Activated CD4-positive, CD25-positive, alpha-beta regulatory T cell treated with anti-CD3 and anti-CD28 coated beads, Interleukin-2, amount 50 U/mL, for 72 hours (primary cell): ENCODE results near the gene LMBR1.
"Not testable (repeated sequence)": the region's sequence is repeated elsewhere in the genome, so short reads cannot be mapped to it uniquely, and the experiment has no call there.

ENCODE experiments used
- DNase-seq: peaks from one replicate; pipeline ENCODE4 v3.0.0; 2021

The LMBR1 gene

DNA sequence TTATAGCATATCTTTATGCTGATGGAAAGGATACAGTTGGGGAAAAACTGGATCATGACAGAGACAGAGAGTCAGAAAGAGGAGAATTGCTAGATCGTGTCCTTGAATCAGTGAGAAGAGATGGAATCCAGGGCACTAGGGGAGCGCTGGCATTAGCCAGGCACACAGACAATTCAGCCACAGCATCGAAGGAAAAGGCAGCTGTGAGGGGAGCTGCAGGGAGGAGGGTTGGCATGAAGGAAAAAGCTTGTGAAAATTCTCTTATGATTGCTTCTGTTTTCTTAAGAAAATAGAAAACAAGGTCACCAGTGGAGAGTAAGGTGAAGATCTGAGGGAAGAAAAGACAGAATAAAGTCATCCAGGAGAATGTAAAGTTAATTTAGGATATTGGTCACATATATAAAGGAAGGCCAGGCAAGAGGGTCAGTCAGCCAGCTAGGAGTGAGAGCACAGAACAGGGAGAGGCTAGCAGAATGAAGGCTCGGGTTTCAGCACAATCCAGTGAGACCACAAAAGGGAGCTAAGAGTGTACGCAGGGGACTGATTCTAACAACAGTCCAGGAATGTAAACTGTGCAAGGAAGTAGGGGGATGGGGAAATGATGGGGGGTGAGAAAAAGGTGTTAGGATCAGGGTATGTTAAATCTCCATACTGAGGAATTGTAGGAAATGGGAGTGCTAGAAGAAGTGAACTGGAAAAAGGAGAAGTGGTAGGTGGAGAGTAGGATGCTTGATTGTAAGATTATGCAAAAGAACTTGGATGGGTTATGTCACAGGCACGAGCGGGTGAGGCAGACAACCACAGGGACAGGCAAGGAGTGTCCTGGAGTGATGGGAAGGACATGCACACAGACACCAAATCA, 140.4 kb downstream of the LMBR1 start:
- DNase-seq = no peak

GRCh38 chr7:156751319-156751718, 141.7 kb downstream of the LMBR1 start:
- no peak for DNase-seq

DNA sequence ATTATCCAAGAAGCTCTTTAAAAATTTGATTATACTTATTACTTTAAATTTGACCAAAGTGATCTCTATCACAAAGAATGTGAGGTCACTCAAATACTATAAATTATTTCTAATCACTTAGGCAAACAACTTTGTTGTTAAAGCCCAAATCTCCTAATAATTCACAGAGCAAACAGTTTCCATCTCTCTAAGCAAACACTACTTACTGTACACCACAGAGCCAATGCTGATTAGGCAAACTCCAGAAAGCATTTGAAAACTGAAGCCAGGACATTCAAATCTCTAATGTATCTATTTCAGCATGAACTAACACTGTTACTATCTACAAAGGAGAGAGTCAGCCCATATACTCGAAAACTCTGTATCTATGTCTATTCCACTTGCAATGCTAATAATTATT, 145.3 kb downstream of the LMBR1 start:
- DNase-seq = no peak

DNA sequence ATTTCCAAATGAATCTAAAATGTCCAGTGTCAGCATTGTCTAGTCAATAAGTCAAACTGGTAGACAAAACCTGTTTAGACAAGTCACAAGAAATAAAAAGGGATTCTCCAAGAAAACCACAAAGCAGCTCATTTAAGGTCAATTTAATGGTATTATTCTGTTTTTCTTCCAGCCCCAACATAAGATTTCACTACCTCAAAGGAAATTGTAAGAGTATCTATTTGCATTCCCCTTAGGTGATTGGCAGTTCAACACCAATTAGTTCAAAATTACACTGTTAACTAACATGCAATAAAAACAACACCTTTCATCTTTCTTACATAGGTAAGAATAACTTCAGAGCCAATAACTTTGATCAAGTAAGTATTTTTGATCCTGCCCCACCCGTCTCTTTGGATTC, 146.1 kb downstream of the LMBR1 start:
- no peak for DNase-seq

DNA sequence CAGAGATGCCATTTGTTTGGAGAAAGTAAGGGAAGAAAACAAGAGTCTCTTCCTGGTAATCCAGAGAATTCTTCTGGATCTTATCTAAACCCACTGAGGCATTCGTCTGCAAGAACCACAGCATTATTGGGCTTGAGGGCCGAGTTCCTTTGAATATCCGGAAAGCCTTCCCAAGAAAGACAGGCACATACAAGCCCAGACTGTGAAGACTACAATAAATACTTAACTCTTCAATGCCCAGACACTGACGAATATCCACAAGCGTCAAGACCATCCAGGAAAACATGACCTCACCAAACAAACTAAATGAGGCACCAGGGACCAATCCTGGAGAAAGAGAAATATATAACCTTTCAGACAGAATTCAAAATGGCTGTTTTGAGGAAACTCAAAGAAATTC, 153.4 kb downstream of the LMBR1 start:
- DNase-seq = no peak

- DNase-seq = no peak
These were observed 157.1 kb downstream of the LMBR1 start for GRCh38 chr7:156735851-156736250.

DNA sequence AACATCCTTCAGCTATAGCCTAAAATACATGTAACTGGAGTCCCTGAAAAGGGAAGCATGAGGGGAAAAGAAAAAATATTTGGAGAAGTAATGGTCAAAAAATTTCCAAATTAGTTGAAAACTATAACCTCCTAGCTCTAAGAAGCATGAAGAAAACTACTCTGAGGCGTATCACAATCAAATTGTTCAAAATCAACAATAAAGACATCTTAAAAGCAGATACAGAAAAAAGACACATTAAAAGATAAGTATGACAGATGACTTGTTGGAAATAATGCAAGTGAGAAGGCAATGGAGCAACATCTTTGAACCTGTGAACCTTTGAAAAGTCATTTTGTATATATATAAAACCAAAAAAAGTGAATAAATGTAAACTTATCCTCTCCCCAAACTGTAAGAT, 159.3 kb downstream of the LMBR1 start:
- no peak for DNase-seq

GRCh38 chr7:156732091-156732625, 160.8 kb downstream of the LMBR1 start:
- no peak for DNase-seq

DNA sequence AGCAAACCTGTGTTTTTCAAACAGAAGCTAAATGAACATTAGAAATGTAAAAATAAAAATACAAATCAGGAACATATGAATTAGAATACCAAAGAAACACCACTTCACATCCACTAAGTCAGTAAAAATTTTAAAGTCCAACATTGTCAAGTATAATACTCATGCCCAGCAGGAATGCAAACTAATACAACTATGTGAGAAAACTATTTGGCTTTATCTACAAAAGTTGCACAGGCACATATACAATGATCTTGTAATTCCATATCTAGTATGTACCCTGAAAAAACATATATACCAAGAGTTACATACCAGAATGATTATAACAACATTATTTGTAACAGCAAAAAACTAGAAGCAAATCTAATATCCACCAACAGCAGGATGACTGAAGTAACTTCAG, 161.3 kb downstream of the LMBR1 start:
- DNase-seq = no peak

GRCh38 chr7:156725936-156726335, 167.0 kb downstream of the LMBR1 start:
- DNase-seq = no peak

DNA sequence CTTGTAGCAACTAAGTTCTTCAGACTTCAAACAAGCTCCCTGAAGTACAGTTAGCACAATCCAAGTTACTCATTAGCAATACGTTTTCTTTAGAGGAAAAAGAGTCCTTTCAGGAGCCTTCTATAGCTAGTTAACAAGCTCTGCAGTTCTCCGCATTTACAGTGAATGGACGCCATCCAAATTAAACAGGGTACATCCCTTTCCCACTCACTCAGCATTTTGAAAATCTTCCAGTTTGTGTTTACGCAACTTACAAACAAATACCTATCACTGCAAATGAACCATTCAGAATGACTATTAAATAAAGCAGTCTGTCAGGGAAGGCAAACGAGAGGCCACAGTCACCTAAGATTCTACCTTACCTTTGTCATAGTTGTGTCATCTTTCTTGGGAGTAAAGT, 167.9 kb downstream of the LMBR1 start:
- DNase-seq = no peak

DNA sequence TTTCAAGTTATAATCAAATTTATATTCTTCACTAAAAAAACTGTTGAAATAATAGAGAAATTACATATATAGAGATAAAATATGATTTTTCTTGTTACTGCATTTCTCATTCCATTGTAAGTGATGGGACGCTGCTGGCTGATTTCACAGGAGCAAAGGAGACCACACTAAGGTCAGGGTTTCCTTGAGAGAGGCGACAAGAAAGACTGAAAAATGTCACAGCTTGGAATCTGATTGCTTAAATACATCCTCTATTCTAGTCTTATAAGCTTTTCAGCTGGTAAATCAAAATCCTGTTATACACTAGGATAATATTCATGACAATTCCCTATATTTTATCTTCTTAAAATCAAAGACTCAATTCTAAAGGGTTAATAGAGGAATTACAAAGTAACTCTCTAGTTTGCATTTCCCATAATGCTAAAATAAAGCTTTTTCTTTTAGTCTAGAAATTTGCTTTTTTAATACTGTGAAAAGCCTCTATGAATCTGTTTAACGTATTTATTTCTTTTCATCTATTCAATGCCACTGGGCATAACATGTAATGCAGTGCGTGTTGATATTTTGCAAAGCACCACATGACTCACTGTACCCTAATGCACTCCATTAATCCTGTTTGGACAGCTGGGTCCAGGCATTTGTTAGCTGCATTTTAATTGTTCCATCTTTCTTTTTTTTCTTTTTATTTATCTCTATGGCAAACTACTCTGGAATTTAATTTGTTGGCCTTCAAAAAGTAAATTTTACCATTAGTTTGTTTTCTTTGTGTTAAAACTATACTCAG, 170.7 kb downstream of the LMBR1 start:
- DNase-seq = no peak

DNA sequence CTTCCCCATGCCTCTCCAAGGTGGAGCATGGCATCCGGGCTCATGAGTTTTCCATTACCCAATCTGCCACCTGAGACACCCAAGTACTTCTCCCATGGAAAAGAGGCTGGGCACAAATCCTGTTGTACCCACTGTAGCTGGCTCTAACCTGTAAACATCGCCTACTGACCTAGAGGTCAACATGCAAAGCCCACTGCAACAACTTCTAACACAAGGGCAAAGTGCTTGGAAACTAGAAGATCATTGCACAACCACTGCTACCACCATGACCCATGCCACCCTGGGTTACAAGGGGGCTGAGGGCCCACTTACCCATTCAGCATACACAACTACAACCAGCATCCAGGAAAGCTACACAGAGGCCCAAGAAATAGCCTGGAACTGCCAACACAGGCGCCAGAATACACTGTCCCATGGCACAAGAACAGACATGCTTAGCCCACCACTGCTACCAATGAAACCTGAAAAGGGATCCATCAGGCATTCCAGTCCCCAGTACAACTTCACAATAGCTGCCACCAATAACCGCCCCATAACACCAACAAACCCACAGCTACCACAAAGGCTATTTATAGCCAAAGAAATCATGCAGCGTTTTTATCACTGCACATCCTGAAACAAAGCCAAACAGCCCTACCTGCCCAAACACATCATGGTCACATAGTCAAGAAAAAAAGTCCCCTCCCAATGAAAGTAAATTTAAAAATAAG, 189.1 kb downstream of the LMBR1 start:
- no peak for DNase-seq

GRCh38 chr7:156703209-156703608, 189.8 kb downstream of the LMBR1 start:
- DNase-seq = no peak

DNA sequence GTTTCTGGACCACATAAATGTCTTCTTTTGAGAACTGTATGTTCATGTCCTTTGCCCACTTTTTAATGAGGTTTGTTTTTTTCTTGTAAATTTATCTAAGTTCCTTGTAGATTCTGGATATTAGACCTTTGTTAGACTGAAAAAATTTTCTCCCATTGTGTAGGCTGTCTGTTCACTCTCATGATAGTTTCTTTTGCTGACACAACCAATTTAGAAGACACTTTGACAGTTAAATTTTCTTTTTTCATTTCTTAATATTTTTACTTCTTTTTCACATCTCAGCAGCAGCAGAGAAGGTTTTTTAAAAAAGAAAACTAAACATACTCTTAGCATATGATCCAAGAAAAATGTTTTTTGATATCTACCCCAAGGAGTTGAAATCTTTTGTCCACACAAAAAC, 190.6 kb downstream of the LMBR1 start:
- no peak for DNase-seq

DNA sequence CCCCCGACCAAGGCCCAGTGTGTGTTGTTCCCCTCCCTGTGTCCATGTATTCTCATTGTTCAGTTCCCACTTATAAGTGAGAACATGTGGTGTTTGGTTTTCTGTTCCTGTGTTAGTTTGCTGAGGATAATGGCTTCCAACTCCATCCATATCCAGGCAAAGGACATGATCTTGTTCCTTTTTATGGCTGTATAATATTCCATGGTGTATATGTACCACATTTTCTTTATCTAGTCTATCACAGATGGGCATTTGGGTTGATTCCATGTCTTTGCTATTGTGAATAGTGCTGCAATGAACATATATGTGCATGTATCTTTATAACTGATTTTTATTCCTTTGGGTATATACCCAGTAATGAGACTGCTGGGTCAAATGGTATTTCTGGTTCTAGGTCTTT, 191.2 kb downstream of the LMBR1 start:
- DNase-seq = not testable (repeated sequence)

- DNase-seq = not testable (repeated sequence)
These were observed 194.5 kb downstream of the LMBR1 start for GRCh38 chr7:156698512-156698911.

DNA sequence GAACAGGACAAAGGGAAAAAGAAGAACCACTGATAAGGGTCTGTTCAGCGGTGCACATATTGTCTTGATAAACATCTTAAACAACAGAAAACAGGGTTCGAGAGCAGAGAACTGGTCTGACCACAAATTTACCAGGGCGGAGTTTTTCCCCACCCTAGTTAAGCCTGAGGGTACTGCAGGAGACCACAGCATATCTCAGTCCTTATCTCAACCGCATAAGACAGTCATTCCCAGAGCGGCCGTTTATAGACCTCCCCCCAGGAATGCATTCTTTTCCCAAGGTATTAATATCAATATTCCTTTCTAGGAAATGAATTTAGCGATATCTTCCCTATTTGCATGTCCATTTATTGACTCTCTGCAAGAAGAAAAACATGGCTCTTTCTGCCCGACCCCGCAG, 195.7 kb downstream of the LMBR1 start:
- DNase-seq = not testable (repeated sequence)

- DNase-seq = no peak
These were observed 199.4 kb downstream of the LMBR1 start for GRCh38 chr7:156693627-156694026.

DNA sequence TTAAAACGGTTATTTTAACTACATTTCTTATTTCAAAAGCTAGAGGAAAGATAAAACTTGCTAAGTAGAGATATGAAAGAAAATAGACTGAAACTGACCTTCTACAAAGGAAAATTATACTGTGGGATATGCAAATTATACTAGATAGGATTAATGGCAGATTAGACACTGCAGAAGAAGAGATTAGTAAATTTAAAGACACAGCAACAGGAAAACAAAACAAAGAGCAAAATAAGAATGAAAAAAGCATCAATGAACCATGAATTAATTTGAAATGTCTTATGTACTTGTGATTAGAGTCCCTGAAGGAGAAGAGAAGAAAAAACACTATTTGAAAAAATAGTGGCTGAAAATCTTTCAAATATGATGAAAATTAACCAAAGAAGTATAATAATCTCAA, 200.1 kb downstream of the LMBR1 start:
- DNase-seq = no peak

GRCh38 chr7:156691764-156692163, 201.2 kb downstream of the LMBR1 start:
- DNase-seq = no peak

- DNase-seq = no peak
These were observed 208.3 kb downstream of the LMBR1 start for GRCh38 chr7:156684661-156685060.

DNA sequence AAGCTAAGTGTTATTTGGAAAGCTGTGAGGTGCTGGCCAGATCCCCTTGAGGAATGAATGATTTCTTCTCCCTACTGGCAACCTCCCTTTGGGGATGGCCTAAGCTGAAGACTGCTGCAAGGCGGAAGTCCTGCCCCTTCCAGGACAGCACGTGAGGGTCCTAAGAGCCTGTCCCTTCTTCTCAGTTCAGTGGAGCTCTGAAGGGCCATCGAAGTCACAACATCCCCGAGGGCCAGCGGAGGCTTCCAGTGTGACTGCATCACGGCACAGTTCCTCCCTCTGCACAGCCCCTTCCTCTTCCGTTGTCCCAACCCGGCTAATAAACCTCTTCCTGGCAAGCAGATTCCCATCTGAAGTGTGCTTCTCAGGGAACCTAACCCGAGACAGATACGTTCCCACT, 208.7 kb downstream of the LMBR1 start:
- DNase-seq = no peak
